Spinal cord (tissue), 10 donors: ENCODE measurements around the gene ABCG1. TPM values are rescaled to one million over a fixed set of nuclear protein-coding genes. Genes with fewer than 3 reads are reported as not detected.

Experiments used
- DNase-seq, 6 donors: peaks; one replicate each; pipeline versions ENCODE4 v3.0.0 to v3.0.0-alpha.2; 2013 to 2015; ENCODE audit warnings: low spot score in 6 of 6, low read depth in 4 of 6
- H3K27ac ChIP-seq: one replicate; pipeline ENCODE4 v1.5.1; 2013; ENCODE audit warnings: low read depth, low read length, control low read depth
- H3K27me3 ChIP-seq: one replicate; pipeline ENCODE4 v1.6.1; 2013; ENCODE audit warnings: low read length; ENCODE audit not compliant: control insufficient read depth, insufficient read depth
- H3K36me3 ChIP-seq: one replicate; pipeline ENCODE4 v1.6.1; 2013; ENCODE audit warnings: low read length; ENCODE audit not compliant: control insufficient read depth, insufficient read depth
- H3K4me1 ChIP-seq: one replicate; pipeline ENCODE4 v1.6.1; 2013; ENCODE audit warnings: low read length; ENCODE audit not compliant: control insufficient read depth, insufficient read depth
- H3K4me3 ChIP-seq: one replicate; pipeline ENCODE4 v1.5.1; 2013; ENCODE audit warnings: low read depth, low read length, control low read depth
- H3K9me3 ChIP-seq: one replicate; pipeline ENCODE4 v1.6.1; 2013; ENCODE audit warnings: low read length; ENCODE audit not compliant: control insufficient read depth, insufficient read depth
- WGBS: methylation state at CpG from one replicate; pipeline ENCODE4 v1.1.5; 2013; ENCODE audit warnings: missing lambda C conversion rate; ENCODE audit not compliant: insufficient coverage; 5-methylcytosine and 5-hydroxymethylcytosine counted together
- polyA plus RNA-seq, 2 donors: library from polyadenylated mRNA; unstranded; fragments of 120-200 nt; gene quantifications; one replicate each; pipeline ENCODE4 v1.2.1, GENCODE V29; 2013; ENCODE audit not compliant: insufficient read length in 2 of 2
- total RNA-seq, 2 donors: library from RNA; depleted of rRNA in 1 of 2; stranded (reverse); fragments of 120-200 nt in 1 of 2; fragments of >200 nt in 1 of 2; gene quantifications; one replicate each; pipeline versions ENCODE4 v1.2.3 to v1.2.4, GENCODE V29; 2013 to 2014
- donor health status: healthy.

The ABCG1 gene
- total and polyA plus RNA-seq, 4 donors, result 16.0 to 23.4 (median 19.3) TPM

- peaks cover 2% of the 10 kb centered on the region for H3K9me3 ChIP-seq
- WGBS, result 66% methylated on average over 10 of the region's 14 CpGs
- no peak overlapping the region for H3K27ac ChIP-seq
- no peak for DNase-seq
- no peaks in the 10 kb centered on the region for H3K4me1 ChIP-seq
- H3K27me3 ChIP-seq, result no peaks in the 10 kb centered on the region
- no peak overlapping the region for H3K4me3 ChIP-seq
- H3K36me3 ChIP-seq, result no peaks in the 10 kb centered on the region
Measured at GRCh38 chr21:42200906-42201614, 17.9 kb upstream of the ABCG1 start.

- no peaks in the 10 kb centered on the region for H3K4me1 ChIP-seq
- peaks cover 2% of the 10 kb centered on the region for H3K9me3 ChIP-seq
- H3K36me3 ChIP-seq, result no peaks in the 10 kb centered on the region
- no peak overlapping the region for H3K27ac ChIP-seq
- H3K27me3 ChIP-seq, result no peaks in the 10 kb centered on the region
- no peak overlapping the region for H3K4me3 ChIP-seq
- 87% methylated on average over 9 of the region's 11 CpGs for WGBS
- no peak for DNase-seq
Measured at GRCh38 chr21:42201615-42202161, 17.3 kb upstream of the ABCG1 start.

- H3K9me3 ChIP-seq, result peaks cover 2% of the 10 kb centered on the region
- no peaks in the 10 kb centered on the region for H3K27me3 ChIP-seq
- no peaks in the 10 kb centered on the region for H3K4me1 ChIP-seq
- H3K36me3 ChIP-seq, result no peaks in the 10 kb centered on the region
- 89% methylated on average over 5 of the region's 10 CpGs for WGBS
- H3K27ac ChIP-seq, result no peak overlapping the region
- DNase-seq, result no peak
- H3K4me3 ChIP-seq, result no peak overlapping the region
Measured at GRCh38 chr21:42202321-42202720, 16.6 kb upstream of the ABCG1 start.

GRCh38 chr21:42203321-42203720 lies 15.6 kb upstream of the ABCG1 start:
- Histone ChIP-seq H3K9me3 (no peaks in the 10 kb centered on the region), H3K4me1 (no peaks in the 10 kb centered on the region), H3K36me3 (no peaks in the 10 kb centered on the region), H3K27me3 (no peaks in the 10 kb centered on the region), H3K27ac (no peak overlapping the region), H3K4me3 (no peak overlapping the region)
- no peak for DNase-seq
- no CpG with 5 or more reads among the region's 5 CpGs for WGBS

- no CpG with 5 or more reads among the region's 1 CpG for WGBS
- Histone ChIP-seq H3K27me3 (no peaks in the 10 kb centered on the region), H3K36me3 (no peaks in the 10 kb centered on the region), H3K4me1 (no peaks in the 10 kb centered on the region), H3K4me3 (no peak overlapping the region), H3K9me3 (no peaks in the 10 kb centered on the region), H3K27ac (no peak overlapping the region)
- no peak for DNase-seq
Measured at GRCh38 chr21:42203936-42204335, 15.0 kb upstream of the ABCG1 start.

- WGBS, result 63% methylated on average over 2 of the region's 2 CpGs
Measured at GRCh38 chr21:42207426-42207825, 11.5 kb upstream of the ABCG1 start.

GRCh38 chr21:42208036-42208435 lies 10.9 kb upstream of the ABCG1 start:
- no peak for DNase-seq
- H3K4me3 ChIP-seq, result no peak overlapping the region
- H3K4me1 ChIP-seq, result no peaks in the 10 kb centered on the region
- H3K36me3 ChIP-seq, result no peaks in the 10 kb centered on the region
- H3K9me3 ChIP-seq, result no peaks in the 10 kb centered on the region
- no peaks in the 10 kb centered on the region for H3K27me3 ChIP-seq
- H3K27ac ChIP-seq, result no peak overlapping the region

More at GRCh38 chr21:42207426-42207825, 11.5 kb upstream of the ABCG1 start:
- Histone ChIP-seq H3K9me3 (no peaks in the 10 kb centered on the region), H3K4me3 (no peak overlapping the region), H3K4me1 (no peaks in the 10 kb centered on the region), H3K27ac (no peak overlapping the region), H3K27me3 (no peaks in the 10 kb centered on the region), H3K36me3 (no peaks in the 10 kb centered on the region)
- no peak for DNase-seq

GRCh38 chr21:42208801-42209490 lies 10.0 kb upstream of the ABCG1 start:
- Histone ChIP-seq H3K36me3 (no peaks in the 10 kb centered on the region), H3K4me1 (no peaks in the 10 kb centered on the region), H3K4me3 (no peak overlapping the region), H3K27me3 (no peaks in the 10 kb centered on the region), H3K27ac (no peak overlapping the region), H3K9me3 (no peaks in the 10 kb centered on the region)
- 46% methylated on average over 1 of the region's 5 CpGs for WGBS
- DNase-seq, result no peak

GRCh38 chr21:42209801-42210479 lies 9.0 kb upstream of the ABCG1 start:
- 75% methylated on average over 5 of the region's 11 CpGs for WGBS
- Histone ChIP-seq H3K27me3 (no peaks in the 10 kb centered on the region), H3K36me3 (no peaks in the 10 kb centered on the region), H3K9me3 (no peaks in the 10 kb centered on the region), H3K4me3 (no peak overlapping the region), H3K4me1 (no peaks in the 10 kb centered on the region), H3K27ac (no peak overlapping the region)
- no peak for DNase-seq
